Fibroblast of skin of abdomen (primary cell): ENCODE data around the gene PRELP. TPM values are rescaled to one million over a fixed set of nuclear protein-coding genes. Genes with fewer than 3 reads are reported as not detected.
A peak's percentile ranks its signal among the peaks of the same experiment; 100 is the strongest.
"Not testable (repeated sequence)": the region's sequence is repeated elsewhere in the genome, so short reads cannot be mapped to it uniquely, and the experiment has no call there.

Experiments
- DNase-seq: peaks from one replicate; pipeline ENCODE4 v3.0.0-alpha.2; 2013
- polyA plus RNA-seq, 2 experiments: library from polyadenylated mRNA; unstranded; fragments of 120-200 nt; gene quantifications; one replicate each; pipeline ENCODE4 v1.2.1, GENCODE V29; 2013; ENCODE audit not compliant: insufficient read length in 2 of 2

The PRELP gene
- polyA plus RNA-seq (2013, experiment 1 of 2; ENCODE audit: insufficient read length) = 1.7 TPM
- 1.6 TPM for polyA plus RNA-seq (2013, experiment 2 of 2; ENCODE audit: insufficient read length)

GRCh38 chr1:203475012-203475981 is at the start of gene PRELP:
TSS of gene PRELP (plus strand) at chr1:203475806. CDS start at chr1:203483185, 7,379 bp downstream.
- peak; percentile 60 for DNase-seq

GRCh38 chr1:203426366-203426765 is 49.2 kb upstream of the PRELP start:
- no peak for DNase-seq

- no peak for DNase-seq
Observed at GRCh38 chr1:203426870-203427269, 48.7 kb upstream of the PRELP start.

- no peak for DNase-seq
Observed at GRCh38 chr1:203427451-203427850, 48.2 kb upstream of the PRELP start.

- no peak for DNase-seq
Observed at GRCh38 chr1:203428981-203429599, 46.5 kb upstream of the PRELP start.

GRCh38 chr1:203435615-203436014 is 40.0 kb upstream of the PRELP start:
- no peak for DNase-seq

GRCh38 chr1:203437696-203438315 is 37.8 kb upstream of the PRELP start:
- no peak for DNase-seq

- DNase-seq = no peak
Observed at GRCh38 chr1:203439131-203439730, 36.4 kb upstream of the PRELP start.

GRCh38 chr1:203440771-203441170 is 34.8 kb upstream of the PRELP start:
- peak; percentile 83 for DNase-seq

- no peak for DNase-seq
Observed at GRCh38 chr1:203441766-203442165, 33.8 kb upstream of the PRELP start.

GRCh38 chr1:203442821-203443220 is 32.8 kb upstream of the PRELP start:
- DNase-seq = no peak

GRCh38 chr1:203443296-203443695 is 32.3 kb upstream of the PRELP start:
- no peak for DNase-seq

- DNase-seq = no peak
Observed at GRCh38 chr1:203444171-203444576, 31.4 kb upstream of the PRELP start.

- no peak for DNase-seq
Observed at GRCh38 chr1:203447151-203447550, 28.5 kb upstream of the PRELP start.

- not testable (repeated sequence) for DNase-seq
Observed at GRCh38 chr1:203447598-203447997, 28.0 kb upstream of the PRELP start.

- peak; percentile 31 for DNase-seq
Observed at GRCh38 chr1:203448521-203449061, 27.0 kb upstream of the PRELP start.

- peak; percentile 53 for DNase-seq
Observed at GRCh38 chr1:203450001-203450400, 25.6 kb upstream of the PRELP start.

GRCh38 chr1:203450479-203451149 is 25.0 kb upstream of the PRELP start:
- no peak for DNase-seq

- peak; percentile 7 for DNase-seq
Observed at GRCh38 chr1:203451836-203452784, 23.5 kb upstream of the PRELP start.

GRCh38 chr1:203453016-203453415 is 22.6 kb upstream of the PRELP start:
- no peak for DNase-seq

- DNase-seq = no peak
Observed at GRCh38 chr1:203453616-203454015, 22.0 kb upstream of the PRELP start.
